ENCODE data around the gene MAJIN.
"Not testable (repeated sequence)": the region's sequence is repeated elsewhere in the genome, so short reads cannot be mapped to it uniquely, and the experiment has no call there.

Gene MAJIN

GRCh38 chr11:64971421-64972233 is at the start of gene MAJIN:
Gene MAJIN (minus strand): TSS chr11:64972108. CDS start chr11:64959405, 12,703 bp downstream.
- DNase-seq (ENCODE audit: low read depth): peak; percentile 79

- no peak for DNase-seq (ENCODE audit: low read depth)
These were observed 49.6 kb upstream of the MAJIN start for GRCh38 chr11:65021509-65021908.

GRCh38 chr11:65021003-65021402 is 49.1 kb upstream of the MAJIN start:
- DNase-seq (ENCODE audit: low read depth): no peak

GRCh38 chr11:65019824-65020223 is 47.9 kb upstream of the MAJIN start:
- no peak for DNase-seq (ENCODE audit: low read depth)

- no peak for DNase-seq (ENCODE audit: low read depth)
These were observed 46.0 kb upstream of the MAJIN start for GRCh38 chr11:65017937-65018336.

GRCh38 chr11:65016705-65017104 is 44.8 kb upstream of the MAJIN start:
- DNase-seq (ENCODE audit: low read depth): no peak

GRCh38 chr11:65014726-65015227 is 42.9 kb upstream of the MAJIN start:
- no peak for DNase-seq (ENCODE audit: low read depth)

- DNase-seq (ENCODE audit: low read depth): peak; percentile 83
These were observed 42.2 kb upstream of the MAJIN start, which contains the start of gene ARL2 for GRCh38 chr11:65013888-65014725. Gene ARL2 (plus strand): TSS chr11:65014160. CDS start chr11:65014208, 48 bp downstream.

GRCh38 chr11:65013130-65013887 is 41.4 kb upstream of the MAJIN start:
- peak; percentile 86 for DNase-seq (ENCODE audit: low read depth)

GRCh38 chr11:65008873-65009272 is 37.0 kb upstream of the MAJIN start:
- no peak for DNase-seq (ENCODE audit: low read depth)

- no peak for DNase-seq (ENCODE audit: low read depth)
These were observed 36.1 kb upstream of the MAJIN start for GRCh38 chr11:65008016-65008415.

GRCh38 chr11:65003968-65004367 is 32.1 kb upstream of the MAJIN start:
- DNase-seq (ENCODE audit: low read depth): not testable (repeated sequence)

- DNase-seq (ENCODE audit: low read depth): no peak
These were observed 31.4 kb upstream of the MAJIN start for GRCh38 chr11:65003282-65003681.

- no peak for DNase-seq (ENCODE audit: low read depth)
These were observed 30.8 kb upstream of the MAJIN start for GRCh38 chr11:65002706-65003105.

- DNase-seq (ENCODE audit: low read depth): no peak
These were observed 27.6 kb upstream of the MAJIN start for GRCh38 chr11:64999478-64999877.

- no peak for DNase-seq (ENCODE audit: low read depth)
These were observed 27.0 kb upstream of the MAJIN start for GRCh38 chr11:64998690-64999431.

GRCh38 chr11:64998141-64998540 is 26.2 kb upstream of the MAJIN start:
- DNase-seq (ENCODE audit: low read depth): no peak

- DNase-seq (ENCODE audit: low read depth): no peak
These were observed 24.9 kb upstream of the MAJIN start, which contains the start of gene BATF2 for GRCh38 chr11:64996710-64997380. Gene BATF2 (minus strand): TSS chr11:64996971. CDS start chr11:64996914, 57 bp downstream.

GRCh38 chr11:64996327-64996709 is 24.4 kb upstream of the MAJIN start:
- DNase-seq (ENCODE audit: low read depth): no peak

- no peak for DNase-seq (ENCODE audit: low read depth)
These were observed 22.4 kb upstream of the MAJIN start for GRCh38 chr11:64994318-64994717.
